Globus pallidus (tissue), 1 donor: ENCODE results near the gene JRKL.
"Not testable (repeated sequence)": the region's sequence is repeated elsewhere in the genome, so short reads cannot be mapped to it uniquely, and the experiment has no call there.

Source experiments
- DNase-seq: peaks from one replicate; pipeline ENCODE4 v3.0.0-alpha.2; 2015; ENCODE audit warnings: low spot score

JRKL gene

DNA sequence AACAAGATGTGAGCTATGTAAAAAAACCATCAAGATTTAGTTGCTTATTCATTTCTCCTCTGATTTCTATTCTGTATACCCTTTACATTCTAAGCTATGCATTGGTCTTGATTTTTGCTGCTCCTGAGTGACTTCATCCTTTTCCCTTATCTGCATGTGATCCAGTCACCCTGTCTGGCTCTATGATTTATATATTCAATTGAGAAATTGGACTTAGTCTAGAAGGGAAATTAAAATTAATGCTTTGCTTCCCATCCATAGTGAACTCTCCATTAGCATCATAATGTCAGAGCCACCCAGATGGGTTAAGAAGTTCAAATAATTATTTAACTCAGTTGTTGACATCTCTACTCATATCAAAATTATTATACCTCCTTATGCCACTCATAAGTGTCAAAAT lies 5.0 kb downstream of the JRKL start:
- no peak for DNase-seq

DNA sequence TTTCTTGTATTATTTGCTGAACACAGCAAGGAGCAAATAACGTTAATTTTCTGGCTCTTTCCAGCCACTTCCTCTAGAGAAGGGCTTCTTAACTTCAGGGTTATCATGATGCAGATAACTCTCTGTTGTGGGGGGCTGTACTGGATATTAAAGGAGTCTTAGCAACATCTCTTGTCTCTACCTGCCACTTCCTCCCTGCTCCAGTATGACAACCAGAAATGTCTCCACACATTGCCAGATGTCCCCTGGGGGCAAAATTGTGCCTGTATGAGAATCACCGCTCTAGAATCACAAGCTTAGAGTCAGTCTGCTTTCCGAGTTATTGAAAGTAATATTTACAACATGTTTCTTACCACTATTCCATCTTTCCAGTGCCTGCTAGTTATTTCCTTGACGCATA lies 6.8 kb downstream of the JRKL start:
- DNase-seq, result no peak

GRCh38 chr11:96397863-96398262 lies 8.1 kb downstream of the JRKL start:
- no peak for DNase-seq

DNA sequence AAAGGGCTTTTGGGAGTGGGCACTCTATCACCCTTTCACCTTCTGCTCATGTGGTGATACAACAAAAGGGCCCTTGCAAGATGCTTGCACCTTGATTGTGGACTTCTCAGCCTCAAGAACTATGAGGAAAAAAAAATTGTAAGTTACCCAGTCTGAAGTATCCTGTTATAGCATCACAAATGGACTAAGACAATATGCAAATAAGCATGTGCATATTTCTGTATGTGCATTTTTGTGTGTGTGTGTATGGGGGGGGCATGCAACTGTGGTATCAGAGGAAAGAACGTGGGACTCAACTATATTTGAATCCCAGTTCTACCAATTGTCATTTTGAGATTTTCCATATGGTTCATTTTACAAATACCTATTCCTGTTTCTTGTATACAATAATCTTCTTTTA lies 10.9 kb downstream of the JRKL start:
- DNase-seq, result no peak

DNA sequence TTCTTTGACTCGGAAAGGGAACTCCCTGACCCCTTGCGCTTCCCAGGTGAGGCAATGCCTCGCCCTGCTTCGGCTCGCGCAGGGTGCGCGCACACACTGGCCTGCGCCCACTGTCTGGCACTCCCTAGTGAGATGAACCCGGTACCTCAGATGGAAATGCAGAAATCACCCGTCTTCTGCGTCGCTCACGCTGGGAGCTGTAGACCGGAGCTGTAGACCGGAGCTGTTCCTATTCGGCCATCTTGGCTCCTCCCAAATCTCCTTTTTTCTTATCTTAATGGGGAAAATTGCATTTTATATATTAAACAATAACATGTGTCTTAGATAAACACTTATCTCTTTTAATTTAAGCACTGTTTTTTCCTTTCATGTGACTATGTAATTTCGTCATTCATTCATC lies 21.6 kb downstream of the JRKL start:
- not testable (repeated sequence) for DNase-seq

GRCh38 chr11:96412761-96413381 lies 23.1 kb downstream of the JRKL start:
- DNase-seq, result no peak

GRCh38 chr11:96413408-96413807 lies 23.6 kb downstream of the JRKL start:
- DNase-seq, result no peak

GRCh38 chr11:96424693-96425092 lies 34.9 kb downstream of the JRKL start:
- DNase-seq, result no peak

- DNase-seq, result no peak
These were observed 40.9 kb downstream of the JRKL start for GRCh38 chr11:96430668-96431067.

GRCh38 chr11:96432654-96433053 lies 42.8 kb downstream of the JRKL start:
- DNase-seq, result not testable (repeated sequence)
